H4 (cell line): Measurements from ENCODE around the gene SPATA46. TPM values are rescaled to one million over a fixed set of nuclear protein-coding genes. Genes with fewer than 3 reads are reported as not detected.

Source experiments
- DNase-seq: peaks from one replicate; pipeline ENCODE4 v3.0.0-alpha.2; 2015; ENCODE audit warnings: low spot score
- total RNA-seq: library from RNA; depleted of rRNA; stranded (reverse); fragments of >200 nt; shearing (Covaris generic); gene quantifications from 2 replicates; pipeline ENCODE4 v1.2.3, GENCODE V29; 2014

The SPATA46 gene
- total RNA-seq, 1 experiment from 2014 or later = not detected

GRCh38 chr1:162391790-162392563 is 15.3 kb upstream of the SPATA46 start:
- peak; percentile 29 for DNase-seq

GRCh38 chr1:162390396-162391185 is 13.9 kb upstream of the SPATA46 start:
- DNase-seq = no peak

GRCh38 chr1:162389971-162390370 is 13.3 kb upstream of the SPATA46 start:
- no peak for DNase-seq

- peak; percentile 51 for DNase-seq
These were observed 12.6 kb upstream of the SPATA46 start for GRCh38 chr1:162389021-162389818.

GRCh38 chr1:162388615-162389014 is 12.0 kb upstream of the SPATA46 start:
- DNase-seq = no peak

- DNase-seq = no peak
These were observed 11.5 kb upstream of the SPATA46 start for GRCh38 chr1:162388083-162388594.

GRCh38 chr1:162387226-162388082 is 10.8 kb upstream of the SPATA46 start:
- DNase-seq = no peak

- DNase-seq = no peak
These were observed 9.9 kb upstream of the SPATA46 start for GRCh38 chr1:162386292-162387225.

GRCh38 chr1:162385702-162386101 is 9.0 kb upstream of the SPATA46 start:
- no peak for DNase-seq

GRCh38 chr1:162385280-162385623 is 8.6 kb upstream of the SPATA46 start:
- no peak for DNase-seq

- DNase-seq = no peak
These were observed 8.1 kb upstream of the SPATA46 start for GRCh38 chr1:162384601-162385279.

GRCh38 chr1:162384116-162384515 is 7.5 kb upstream of the SPATA46 start:
- DNase-seq = no peak

GRCh38 chr1:162383516-162383915 is 6.9 kb upstream of the SPATA46 start:
- no peak for DNase-seq

GRCh38 chr1:162383091-162383490 is 6.4 kb upstream of the SPATA46 start:
- DNase-seq = no peak

- no peak for DNase-seq
These were observed 5.5 kb upstream of the SPATA46 start for GRCh38 chr1:162381941-162382750.

- no peak for DNase-seq
These were observed 4.7 kb upstream of the SPATA46 start, which contains the start of gene C1orf226 for GRCh38 chr1:162381383-162381782. TSS of gene C1orf226 (plus strand) at chr1:162381728. CDS start at chr1:162381902, 174 bp downstream.

- DNase-seq = no peak
These were observed 3.6 kb upstream of the SPATA46 start for GRCh38 chr1:162380061-162380846.

- DNase-seq = no peak
These were observed 1.2 kb downstream of the SPATA46 start for GRCh38 chr1:162375463-162375862.
